Loucy (cell line): ENCODE results near the gene MYO18B.

Source experiments
- EZH2phosphoT487 ChIP-seq: fragments of 200-600 bp; IDR thresholded peaks from 2 replicates; pipeline ENCODE4 v1.6.1; 2018; ENCODE audit warnings: antibody characterized with exemption, mild to moderate bottlenecking, moderate library complexity, borderline replicate concordance
- TF ChIP-seq, protein P1 (sequence below): fragments of 200-600 bp; sonication (generic); conservative IDR thresholded peaks from 2 replicates; pipeline ENCODE4 v1.5.1; 2014; ENCODE audit warnings: mild to moderate bottlenecking, antibody characterized with exemption, low read length

DNA sequence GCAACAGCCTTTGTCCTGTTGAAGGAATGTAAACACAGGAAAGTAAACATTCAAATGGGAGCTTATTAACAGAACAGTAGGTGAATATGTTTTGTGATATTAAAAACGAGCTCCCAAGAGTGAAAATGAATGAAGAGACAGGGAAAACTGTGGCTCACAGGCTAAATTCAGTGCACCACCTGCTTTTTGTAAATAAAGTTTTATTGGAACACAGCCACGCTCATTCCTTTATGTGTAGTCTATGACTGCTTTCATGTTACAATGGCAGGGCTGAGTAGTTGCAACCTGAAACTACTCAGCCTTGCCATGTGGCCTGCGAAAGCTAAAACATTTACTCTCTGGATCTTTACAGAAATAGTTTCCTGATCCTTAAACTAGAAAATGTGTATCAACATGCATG lies 136.9 kb downstream of the MYO18B start:
- TF ChIP-seq, protein P1, sequence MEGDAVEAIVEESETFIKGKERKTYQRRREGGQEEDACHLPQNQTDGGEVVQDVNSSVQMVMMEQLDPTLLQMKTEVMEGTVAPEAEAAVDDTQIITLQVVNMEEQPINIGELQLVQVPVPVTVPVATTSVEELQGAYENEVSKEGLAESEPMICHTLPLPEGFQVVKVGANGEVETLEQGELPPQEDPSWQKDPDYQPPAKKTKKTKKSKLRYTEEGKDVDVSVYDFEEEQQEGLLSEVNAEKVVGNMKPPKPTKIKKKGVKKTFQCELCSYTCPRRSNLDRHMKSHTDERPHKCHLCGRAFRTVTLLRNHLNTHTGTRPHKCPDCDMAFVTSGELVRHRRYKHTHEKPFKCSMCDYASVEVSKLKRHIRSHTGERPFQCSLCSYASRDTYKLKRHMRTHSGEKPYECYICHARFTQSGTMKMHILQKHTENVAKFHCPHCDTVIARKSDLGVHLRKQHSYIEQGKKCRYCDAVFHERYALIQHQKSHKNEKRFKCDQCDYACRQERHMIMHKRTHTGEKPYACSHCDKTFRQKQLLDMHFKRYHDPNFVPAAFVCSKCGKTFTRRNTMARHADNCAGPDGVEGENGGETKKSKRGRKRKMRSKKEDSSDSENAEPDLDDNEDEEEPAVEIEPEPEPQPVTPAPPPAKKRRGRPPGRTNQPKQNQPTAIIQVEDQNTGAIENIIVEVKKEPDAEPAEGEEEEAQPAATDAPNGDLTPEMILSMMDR = no peak
- no peak for TF ChIP-seq EZH2phosphoT487
